ENCODE data around the gene ZNF462.

- no peak for TF ChIP-seq POLR2A (IDR thresholded peaks at IDR 0.05; ENCODE audit: insufficient read depth in 1 of 2, low read depth in 2 of 2, low read length in 2 of 2)
- TF ChIP-seq WIZ (CRISPR knock-in tag; IDR thresholded peaks at IDR 0.05): no peak
- no peak for TF ChIP-seq NR2F1 (CRISPR knock-in tag; IDR thresholded peaks at IDR 0.05)
- no peak for TF ChIP-seq RNF2 (conservative IDR thresholded peaks at IDR 0.05; ENCODE audit: low read depth)
- TF ChIP-seq MZF1 (CRISPR knock-in tag; IDR thresholded peaks at IDR 0.05; ENCODE audit: borderline replicate concordance): no peak
- TF ChIP-seq FOXK2 (IDR thresholded peaks at IDR 0.05): no peak
- TF ChIP-seq CTCF (CRISPR knock-in tag; IDR thresholded peaks at IDR 0.05): no peak
- no peak for TF ChIP-seq ZNF572 (CRISPR knock-in tag; IDR thresholded peaks at IDR 0.05)
- TF ChIP-seq KAT2B (IDR thresholded peaks at IDR 0.05; ENCODE audit: borderline replicate concordance, low read depth, low read length): no peak
- TF ChIP-seq ZC3H4 (CRISPR knock-in tag; IDR thresholded peaks at IDR 0.05; ENCODE audit: borderline replicate concordance): no peak
- no peak for TF ChIP-seq FOSL2 (CRISPR knock-in tag; IDR thresholded peaks at IDR 0.05)
- TF ChIP-seq EHMT2 (IDR thresholded peaks at IDR 0.05; ENCODE audit: borderline replicate concordance, low read depth, low read length): no peak
- TF ChIP-seq ZFP36 (IDR thresholded peaks at IDR 0.05; ENCODE audit: borderline replicate concordance, low read depth, low read length, partially characterized antibody): no peak
Observed at GRCh38 chr9:106953174-106953573, 90.2 kb downstream of the ZNF462 start.
